Measurements from ENCODE around the gene SPINT2.
A peak's percentile ranks its signal among the peaks of the same experiment; 100 is the strongest.

The SPINT2 gene

DNA sequence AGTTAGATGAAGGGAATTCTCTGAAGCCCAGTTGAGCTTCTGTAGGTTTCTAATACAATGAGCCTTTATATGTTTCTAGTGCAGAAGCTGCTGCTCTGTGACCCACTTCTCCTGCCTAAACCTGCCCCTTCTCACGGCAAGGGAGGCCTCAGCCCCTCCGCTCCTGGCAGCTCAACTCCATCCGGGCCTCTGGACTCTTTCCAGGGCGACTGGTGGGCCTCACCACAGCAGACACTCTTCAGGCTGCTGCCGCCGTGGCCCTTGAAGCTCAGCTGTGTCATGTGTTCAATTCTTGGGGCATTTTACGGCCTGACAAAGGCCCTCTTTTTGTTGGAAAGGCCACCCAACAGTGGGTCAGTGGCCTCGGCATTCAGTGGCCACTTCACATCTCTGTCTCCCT lies 29.7 kb downstream of the SPINT2 start:
- DNase-seq (ENCODE audit: low read depth in 2 of 2) = no peak

GRCh38 chr19:38298821-38299680 lies 34.7 kb downstream of the SPINT2 start:
- DNase-seq (ENCODE audit: low read depth in 2 of 2) = no peak

GRCh38 chr19:38303517-38304351 lies 39.4 kb downstream of the SPINT2 start, which contains the start of gene C19orf33:
C19orf33 (plus strand) TSS chr19:38304251; CDS start chr19:38304262, 11 bp downstream.
- no peak for DNase-seq (ENCODE audit: low read depth in 2 of 2)

DNA sequence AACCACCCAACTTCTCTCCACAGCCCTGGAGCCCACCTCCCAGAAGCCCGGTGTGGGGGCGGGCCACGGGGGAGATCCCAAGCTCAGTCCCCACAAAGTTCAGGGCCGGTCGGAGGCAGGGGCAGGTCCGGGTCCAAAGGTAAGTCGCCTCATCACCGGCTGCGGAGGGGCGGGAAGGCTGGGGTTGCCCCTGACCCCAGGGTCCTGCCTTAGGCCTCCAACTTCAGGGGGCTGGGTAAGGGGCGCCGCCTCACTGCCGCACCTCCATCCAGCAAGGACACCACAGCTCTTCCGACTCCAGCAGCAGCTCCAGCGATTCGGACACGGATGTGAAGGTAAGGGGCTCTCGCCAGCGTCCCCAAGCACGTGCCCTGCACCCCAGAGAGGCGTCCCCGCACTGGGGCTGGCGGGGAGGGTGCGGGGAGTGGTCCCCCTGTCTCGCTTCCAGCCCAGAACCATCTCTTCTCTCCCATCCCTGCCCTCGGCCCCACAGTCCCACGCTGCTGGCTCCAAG lies 40.0 kb downstream of the SPINT2 start:
- DNase-seq (ENCODE audit: low read depth in 2 of 2) = no peak

- DNase-seq (ENCODE audit: low read depth in 2 of 2) = no peak
Observed at GRCh38 chr19:38304866-38305429, 40.6 kb downstream of the SPINT2 start.

DNA sequence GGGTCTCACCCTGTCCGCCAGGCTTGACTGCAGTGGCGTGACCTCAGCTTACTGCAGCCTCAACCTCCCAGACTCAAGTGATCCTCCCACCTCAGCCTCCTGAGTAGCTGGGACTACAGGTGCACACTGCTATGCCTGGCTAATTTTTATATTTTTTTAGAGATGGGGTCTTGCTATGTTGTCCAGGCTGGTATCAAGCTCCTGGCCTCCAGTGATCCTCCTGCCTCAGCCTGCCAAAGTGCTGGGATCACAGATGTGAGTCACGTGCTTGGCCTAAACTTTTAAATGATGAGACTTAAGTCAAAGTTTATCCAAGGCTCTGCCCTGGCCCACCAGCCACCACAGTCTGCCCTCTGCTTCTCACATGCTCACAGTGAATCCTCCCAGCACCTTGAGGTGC lies 41.9 kb downstream of the SPINT2 start:
- no peak for DNase-seq (ENCODE audit: low read depth in 2 of 2)

DNA sequence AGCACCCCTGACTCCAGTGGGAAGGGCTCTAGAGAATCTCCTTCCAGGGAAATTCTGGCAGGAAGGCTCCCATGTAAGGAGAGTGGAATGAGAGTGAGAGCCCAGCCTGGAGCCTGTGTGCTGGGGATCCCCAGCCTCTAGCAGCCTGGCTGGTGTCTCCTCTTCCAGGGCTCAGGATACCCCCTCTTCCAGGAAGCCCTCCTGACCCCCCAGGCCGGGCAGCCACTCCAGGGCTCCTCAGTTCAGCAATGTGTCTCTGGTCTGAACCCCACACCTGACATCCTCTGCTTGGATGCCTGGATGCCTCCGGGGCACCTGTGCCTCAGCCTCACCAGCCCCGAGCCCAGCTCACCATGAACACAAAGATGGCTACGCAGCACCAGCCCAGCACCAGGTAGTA lies 42.7 kb downstream of the SPINT2 start:
- no peak for DNase-seq (ENCODE audit: low read depth in 2 of 2)

- no peak for DNase-seq (ENCODE audit: low read depth in 2 of 2)
Observed at GRCh38 chr19:38307597-38307996, 43.2 kb downstream of the SPINT2 start.

- no peak for DNase-seq (ENCODE audit: low read depth in 2 of 2)
Observed at GRCh38 chr19:38308006-38308766, 43.8 kb downstream of the SPINT2 start.

DNA sequence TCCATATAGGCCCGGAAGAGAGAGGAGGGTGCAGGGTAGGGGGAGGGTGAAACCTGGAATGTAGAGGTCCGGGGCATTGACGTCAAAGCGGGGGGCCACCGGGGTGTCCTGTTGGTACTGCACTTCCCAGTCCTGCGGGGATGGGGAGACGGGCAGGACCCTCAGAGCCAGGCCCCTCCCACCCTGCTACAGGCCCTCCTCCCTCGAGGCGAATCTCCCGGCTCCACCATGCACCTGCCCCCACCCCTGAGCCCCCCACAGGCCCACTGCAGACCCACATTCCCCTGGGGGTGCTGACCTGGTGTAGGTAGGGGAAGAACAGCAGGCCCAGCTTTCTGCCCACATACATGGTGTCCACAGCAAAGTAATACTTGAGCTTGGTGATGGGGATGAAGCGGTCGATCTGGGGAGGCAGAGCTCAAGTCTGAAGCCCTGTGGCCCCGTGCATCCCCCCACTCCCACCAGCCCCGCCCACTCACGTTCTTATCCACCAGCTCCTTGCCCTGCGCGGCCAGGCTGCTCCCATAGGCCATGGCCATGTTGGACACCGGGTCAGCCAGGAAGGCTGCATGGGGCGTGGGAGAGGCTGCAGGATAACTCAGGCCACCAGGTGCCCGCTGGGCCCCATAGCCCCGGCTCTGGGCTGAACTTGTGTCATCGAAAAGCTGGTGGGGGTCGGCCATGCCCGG lies 44.7 kb downstream of the SPINT2 start:
- no peak for DNase-seq (ENCODE audit: low read depth in 2 of 2)

- DNase-seq (ENCODE audit: low read depth in 2 of 2) = no peak
Observed at GRCh38 chr19:38309615-38310278, 45.4 kb downstream of the SPINT2 start.

DNA sequence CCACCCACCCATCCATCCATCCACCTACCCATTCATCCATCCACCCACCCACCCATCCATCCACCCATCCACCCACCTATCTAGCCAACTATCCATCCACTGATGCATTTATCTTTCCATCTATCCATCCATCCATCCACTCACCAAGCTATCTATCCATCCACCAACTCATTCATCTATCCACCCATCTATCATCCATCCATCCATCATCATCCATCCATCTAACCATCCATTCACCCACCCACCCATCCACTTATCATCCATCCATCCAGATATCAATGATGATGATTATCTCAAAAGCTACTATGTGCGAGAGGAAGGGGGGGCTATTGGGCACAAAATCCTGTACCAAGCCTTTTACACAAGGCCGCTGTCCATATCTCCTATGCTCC lies 45.9 kb downstream of the SPINT2 start:
- no peak for DNase-seq (ENCODE audit: low read depth in 2 of 2)

GRCh38 chr19:38310986-38311385 lies 46.6 kb downstream of the SPINT2 start:
- no peak for DNase-seq (ENCODE audit: low read depth in 2 of 2)

- DNase-seq (ENCODE audit: low read depth in 2 of 2) = peak; percentile 85 to 87
Observed at GRCh38 chr19:38315657-38316476, 51.5 kb downstream of the SPINT2 start, which contains the start of gene YIF1B. YIF1B (minus strand) TSS chr19:38315947; CDS start chr19:38315917, 30 bp downstream.

DNA sequence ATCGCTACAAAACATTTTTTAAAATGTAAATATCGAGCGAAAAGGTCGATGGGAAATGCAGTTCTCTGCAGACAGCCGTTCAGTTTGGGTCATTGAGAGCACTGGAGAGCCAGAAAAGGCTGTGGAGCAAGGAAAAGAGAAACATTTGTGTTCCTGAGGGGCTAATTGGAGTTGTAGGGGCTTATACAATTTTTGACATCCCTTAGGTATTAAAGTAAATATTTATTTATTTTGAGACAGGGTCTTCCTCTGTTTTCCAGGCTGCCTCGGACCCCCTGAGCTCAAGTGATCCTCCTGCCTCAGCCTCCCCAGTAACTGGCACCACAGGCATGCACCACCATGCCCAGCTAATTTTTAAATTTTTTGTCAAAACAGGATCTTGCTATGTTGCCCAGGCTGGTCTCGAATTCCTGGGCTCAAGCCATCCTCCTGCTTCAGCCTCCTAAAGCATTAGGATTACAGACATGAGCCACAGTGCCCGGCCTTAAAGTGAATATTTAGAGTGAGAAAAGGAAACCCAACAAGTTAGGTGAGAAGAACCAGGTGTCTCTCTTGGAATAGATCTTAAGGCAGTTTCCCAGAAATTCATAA lies 52.2 kb downstream of the SPINT2 start:
- DNase-seq (ENCODE audit: low read depth in 2 of 2) = no peak

DNA sequence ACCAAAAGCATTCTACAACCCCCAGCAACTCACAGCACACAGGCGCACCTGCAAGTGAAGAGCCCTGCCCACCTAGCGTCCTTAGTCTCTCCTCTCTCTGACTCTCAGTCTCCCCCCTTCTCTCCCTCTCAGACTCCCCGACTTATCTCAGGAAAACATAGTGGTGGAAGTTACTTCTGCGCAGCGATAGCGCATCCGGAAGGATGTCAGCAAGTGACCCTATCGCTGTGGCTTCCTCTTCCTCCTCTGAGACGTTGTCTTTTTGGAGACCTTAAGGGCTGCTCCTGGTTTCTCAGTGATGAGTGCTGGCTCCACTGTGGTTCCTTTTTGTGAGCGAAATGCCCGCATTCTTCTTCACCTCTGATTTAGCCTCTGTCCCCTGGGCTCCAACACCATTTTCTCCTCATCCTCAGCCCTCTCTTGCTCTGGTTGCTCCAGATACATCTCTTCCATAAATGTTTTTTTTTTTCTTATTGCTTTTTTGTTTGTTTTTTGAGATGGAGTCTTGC lies 52.8 kb downstream of the SPINT2 start:
- no peak for DNase-seq (ENCODE audit: low read depth in 2 of 2)

DNA sequence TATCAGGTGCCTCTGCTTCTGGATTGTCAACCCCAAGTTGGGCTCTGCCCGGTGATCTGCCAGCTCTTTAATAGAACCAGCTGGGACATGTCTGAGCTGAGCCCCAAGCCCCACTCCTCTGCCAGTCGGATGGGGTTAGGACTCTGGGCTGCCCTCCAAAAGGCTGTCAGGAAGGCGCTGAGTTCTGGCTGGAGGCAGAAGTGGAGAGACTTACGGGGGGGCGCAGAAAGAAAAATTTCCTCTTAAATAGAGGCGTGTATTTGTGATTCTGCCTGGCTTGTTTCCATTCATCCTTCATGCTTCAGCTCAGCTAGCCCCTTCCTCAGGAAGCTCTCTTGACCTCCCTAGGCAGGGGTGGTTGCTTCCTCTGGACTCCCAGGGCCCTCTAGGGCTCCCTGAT lies 54.3 kb downstream of the SPINT2 start:
- DNase-seq (ENCODE audit: low read depth in 2 of 2) = no peak

DNA sequence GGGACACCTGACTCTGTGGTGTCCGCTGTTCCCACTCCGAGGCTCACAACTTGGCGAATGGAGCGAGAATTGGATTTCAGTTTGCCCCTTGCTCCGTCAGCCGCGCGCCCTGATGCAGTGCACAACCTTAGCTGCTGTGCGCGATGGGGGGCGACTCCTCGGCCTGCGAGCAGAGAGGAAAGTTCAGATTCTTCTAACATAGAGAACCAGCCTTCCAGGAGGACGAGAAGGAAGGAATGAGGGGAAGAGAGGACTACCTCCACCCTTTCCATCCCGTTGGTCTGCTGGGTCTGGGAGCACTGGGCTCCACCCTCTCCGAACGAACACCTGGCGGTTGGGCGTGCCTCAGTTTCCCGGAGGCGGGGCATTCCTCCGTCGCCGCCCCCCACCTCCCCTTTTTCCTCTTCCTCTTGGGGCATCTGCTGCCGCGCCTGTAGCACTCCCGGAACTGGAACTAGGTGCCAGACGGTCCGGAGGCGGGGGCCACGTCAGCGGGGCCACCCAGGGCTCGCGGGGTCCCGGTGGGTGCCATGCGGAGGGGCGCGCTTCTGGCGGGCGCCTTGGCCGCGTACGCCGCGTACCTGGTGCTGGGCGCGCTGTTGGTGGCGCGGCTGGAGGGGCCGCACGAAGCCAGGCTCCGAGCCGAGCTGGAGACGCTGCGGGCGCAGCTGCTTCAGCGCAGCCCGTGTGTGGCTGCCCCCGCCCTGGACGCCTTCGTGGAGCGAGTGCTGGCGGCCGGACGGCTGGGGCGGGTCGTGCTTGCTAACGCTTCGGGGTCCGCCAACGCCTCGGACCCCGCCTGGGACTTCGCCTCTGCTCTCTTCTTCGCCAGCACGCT lies 55.3 kb downstream of the SPINT2 start, which contains the start of gene KCNK6:
Gene KCNK6 (plus strand): TSS at position 425 of the 838 bp plus-strand sequence. CDS start 106 bp downstream, at position 531.
- DNase-seq (ENCODE audit: low read depth in 2 of 2) = no peak
